IMR-90 (cell line): ENCODE results near the gene BDH1. TPM values are rescaled to one million over a fixed set of nuclear protein-coding genes. Genes with fewer than 3 reads are reported as not detected.

Source experiments
- ATAC-seq: fragments of 200-7000 bp; cut with Tn5 transposase; 2 replicates; pipeline ENCODE4 v1.9.1; 2020; ENCODE audit warnings: low read depth, mild to moderate bottlenecking, moderate library complexity
- BruUV-seq: library from RNA; stranded (reverse); fragments of 400-500 nt; replicated peaks from 2 replicates; lab custom pipeline; 2021; lab: Mats Ljungman, UMichigan
- CTCF ChIA-PET: fragments of 300-600 bp; formaldehyde crosslinking; extraction: SDS; loops from one replicate; lab custom pipeline; 2021; ENCODE audit warnings: antibody characterized with exemption; lab: Yijun Ruan, JAX
- POLR2A ChIA-PET: fragments of 300-600 bp; sonication (Branson Sonifier 250); formaldehyde crosslinking; loops from one replicate; lab custom pipeline; 2022; ENCODE audit warnings: antibody characterized with exemption; ENCODE audit not compliant: unreplicated experiment; lab: Charles Lee
- DNase-seq: peaks from one replicate; pipeline ENCODE4 v3.0.0; 2013
- H2AFZ ChIP-seq: replicated peaks from 2 replicates; pipeline ENCODE3; 2013; ENCODE audit warnings: low read length, mild to moderate bottlenecking; ENCODE audit not compliant: poor library complexity
- H2AK5ac ChIP-seq: 2 replicates; pipeline ENCODE4 v1.6.1; 2013; ENCODE audit warnings: low read depth, low read length, inconsistent platforms
- H2AK9ac ChIP-seq: replicated peaks from 2 replicates; pipeline ENCODE3; 2013; ENCODE audit warnings: mild to moderate bottlenecking, low read depth, low read length, moderate library complexity; ENCODE audit not compliant: poor library complexity
- H2BK120ac ChIP-seq: 2 replicates; pipeline ENCODE4 v1.6.1; 2013; ENCODE audit warnings: low read depth, low read length, inconsistent platforms
- H2BK15ac ChIP-seq: 3 replicates; pipeline ENCODE4 v1.6.1; 2013; ENCODE audit warnings: low read depth, low read length, inconsistent platforms
- H2BK20ac ChIP-seq: 2 replicates; pipeline ENCODE4 v1.6.1; 2013; ENCODE audit warnings: low read depth, mild to moderate bottlenecking, inconsistent platforms, low read length, moderate library complexity
- H2BK5ac ChIP-seq: 2 replicates; pipeline ENCODE4 v1.6.1; 2013; ENCODE audit warnings: mild to moderate bottlenecking, low read depth, low read length, inconsistent platforms; ENCODE audit not compliant: poor library complexity, severe bottlenecking
- H3K14ac ChIP-seq: replicated peaks from 2 replicates; pipeline ENCODE4 v1.6.1; 2013; ENCODE audit warnings: low read depth, low read length, inconsistent platforms
- H3K18ac ChIP-seq: 2 replicates; pipeline ENCODE4 v1.6.1; 2013; ENCODE audit warnings: low read depth, low read length, control low read depth
- H3K23ac ChIP-seq: 2 replicates; pipeline ENCODE4 v1.6.1; 2013; ENCODE audit warnings: low read depth, low read length, inconsistent platforms
- H3K27ac ChIP-seq: 2 replicates; pipeline ENCODE4 v1.5.1; 2013; ENCODE audit warnings: mild to moderate bottlenecking, control low read depth, low read length; ENCODE audit not compliant: insufficient read depth
- H3K27me3 ChIP-seq: 2 replicates; pipeline ENCODE4 v1.6.1; 2013; ENCODE audit warnings: low read length; ENCODE audit not compliant: control insufficient read depth, insufficient read depth
- H3K36me3 ChIP-seq: 2 replicates; pipeline ENCODE4 v1.6.1; 2013; ENCODE audit warnings: low read length, mixed read lengths; ENCODE audit not compliant: control insufficient read depth, insufficient read depth
- H3K4ac ChIP-seq: 2 replicates; pipeline ENCODE4 v1.6.1; 2013; ENCODE audit warnings: low read depth, low read length, inconsistent platforms
- H3K4me1 ChIP-seq: 2 replicates; pipeline ENCODE4 v1.6.1; 2013; ENCODE audit warnings: low read length, mixed read lengths; ENCODE audit not compliant: control insufficient read depth, insufficient read depth
- H3K4me2 ChIP-seq: 2 replicates; pipeline ENCODE4 v1.6.1; 2013; ENCODE audit warnings: low read depth, mild to moderate bottlenecking, control low read depth, low read length, moderate library complexity
- H3K4me3 ChIP-seq: 2 replicates; pipeline ENCODE4 v1.5.1; 2013; ENCODE audit warnings: low read depth, mild to moderate bottlenecking, control low read depth, low read length, moderate library complexity; ENCODE audit not compliant: insufficient read depth
- H3K56ac ChIP-seq: 2 replicates; pipeline ENCODE4 v1.6.1; 2013; ENCODE audit warnings: low read length, inconsistent platforms; ENCODE audit not compliant: insufficient read depth; ENCODE audit errors: extremely low read depth
- H3K79me1 ChIP-seq, 2 experiments: 2 replicates each; pipeline ENCODE4 v1.6.1; 2013; ENCODE audit warnings: low read length in 2 of 2, inconsistent platforms in 1 of 2, low read depth in 1 of 2
- H3K9ac ChIP-seq: 2 replicates; pipeline ENCODE4 v1.6.1; 2013; ENCODE audit warnings: low read depth, low read length, control low read depth
- H3K9me1 ChIP-seq: 2 replicates; pipeline ENCODE4 v1.6.1; 2013; ENCODE audit warnings: low read length, inconsistent platforms; ENCODE audit not compliant: insufficient read depth
- H3K9me3 ChIP-seq: 2 replicates; pipeline ENCODE4 v1.6.1; 2013; ENCODE audit warnings: low read length; ENCODE audit not compliant: control insufficient read depth, insufficient read depth
- H4K20me1 ChIP-seq: 2 replicates; pipeline ENCODE4 v1.6.1; 2013; ENCODE audit warnings: low read length, inconsistent platforms; ENCODE audit not compliant: insufficient read depth
- H4K5ac ChIP-seq: 2 replicates; pipeline ENCODE4 v1.6.1; 2013; ENCODE audit warnings: mild to moderate bottlenecking, low read depth, low read length, control low read depth
- H4K8ac ChIP-seq, 2 experiments: 2 replicates each; pipeline ENCODE4 v1.6.1; 2013; ENCODE audit warnings: low read depth in 2 of 2, low read length in 2 of 2, control low read depth in 1 of 2, inconsistent platforms in 1 of 2
- H4K91ac ChIP-seq: 2 replicates; pipeline ENCODE4 v1.6.1; 2013; ENCODE audit warnings: low read depth, low read length, inconsistent platforms; ENCODE audit not compliant: insufficient read depth
- FOS ChIP-seq: fragments of 150-350 bp; IDR thresholded peaks from 2 replicates; pipeline ENCODE4 v1.6.1; 2016; ENCODE audit warnings: low read depth, low read length
- RAD21 ChIP-seq: IDR thresholded peaks from 2 replicates; pipeline ENCODE4 v1.6.1; 2012; ENCODE audit warnings: low read length, improper control_type of control experiment
- WGBS, 2 experiments: methylation state at CpG; one replicate each; pipeline versions ENCODE4 v1.1.5 to v1.1.7; 2013; ENCODE audit warnings: missing lambda C conversion rate in 2 of 2; ENCODE audit not compliant: insufficient read length in 1 of 2; ENCODE audit errors: extremely low coverage in 2 of 2; 5-methylcytosine and 5-hydroxymethylcytosine counted together
- dilution Hi-C: fragments of 300-500 bp; cut with HindIII; formaldehyde crosslinking; loops from one replicate; pipeline ENCODE4 v1.14.3; 2018; ENCODE audit warnings: low sequenced_read_pairs; ENCODE audit not compliant: unreplicated experiment
- in situ Hi-C: fragments of 300-500 bp; cut with MboI; formaldehyde crosslinking; loops from 3 replicates; pipeline ENCODE4 v1.14.3; 2019; ENCODE audit warnings: low sequenced_read_pairs, inconsistent platforms, mixed read lengths
- intact Hi-C: fragments of 100-400 bp; cut with micrococcal nuclease; formaldehyde crosslinking; loops from 2 replicates; pipeline ENCODE4 v1.10.0; 2022
- polyA plus RNA-seq, 3 experiments: library from polyadenylated mRNA; depleted of rRNA; stranded (reverse); fragments of >200 nt; gene quantifications; 2 replicates each; pipeline ENCODE4 v1.2.3, GENCODE V29; 2012; ENCODE audit warnings: low replicate concordance in 1 of 3
- total RNA-seq: library from RNA; depleted of rRNA; stranded (reverse); fragments of >200 nt; gene quantifications from 2 replicates; pipeline ENCODE4 v1.2.3, GENCODE V29; 2012

BDH1 gene
- total and polyA plus RNA-seq, 2 of the 4 experiments (the other 2 are of a cell fraction): 2.7 to 4.4 TPM

GRCh38 chr3:197490098-197491058 lies 65.4 kb downstream of the BDH1 start:
- no peak overlapping the region; the same call in 1 of the 2 replicates for H3K18ac ChIP-seq
- peaks cover 13% of the 10 kb centered on the region for H3K4me1 ChIP-seq
- no peaks in the 10 kb centered on the region for H3K36me3 ChIP-seq
- peak overlapping the region; percentile 84 for H3K4ac ChIP-seq
- intact Hi-C loops: no loop called here
- H4K20me1 ChIP-seq: peaks cover 5% of the 10 kb centered on the region; the same call in 1 of the 2 replicates
- peak overlapping the region; percentile 66 for H2AK9ac ChIP-seq
- WGBS, 2 experiments: 59% methylated on average over 4 of the region's 13 CpGs; no CpG with 5 or more reads in 1 of the 2 experiments
- H2BK120ac ChIP-seq: peak overlapping the region; percentile 67
- peak overlapping the region; percentile 20 to 72; a peak in 3 of 4 replicates for H4K8ac ChIP-seq
- no peak overlapping the region for H3K27ac ChIP-seq
- H3K4me2 ChIP-seq: no peak overlapping the region
- H3K27me3 ChIP-seq: peaks cover 9% of the 10 kb centered on the region; the same call in 1 of the 2 replicates
- in situ Hi-C loops: no loop called here
- CTCF ChIA-PET: interaction anchor here (0.6 to 1.1 kb wide), 2 partner anchors 12 to 416 kb away, joined by 3 to 4 read pairs; no protein-coding TSS in a partner anchor
- H2BK5ac ChIP-seq: no peak overlapping the region
- H3K9ac ChIP-seq: no peak overlapping the region; the same call in 1 of the 2 replicates
- TF ChIP-seq FOS (no peak), RAD21 (0 out of 2 replicates have a peak, but pooled peaks have one; percentile 8)
- H3K9me1 ChIP-seq: peaks cover 17% of the 10 kb centered on the region
- H3K14ac ChIP-seq: peak overlapping the region; percentile 90
- 0 out of 2 replicates have a peak overlapping the region, but pooled peaks have one; percentile 5 for H3K23ac ChIP-seq
- dilution Hi-C loops: no loop called here
- ATAC-seq: peak; percentile 64
- POLR2A ChIA-PET: no interaction called here
- peak overlapping the region; percentile 66 for H2AFZ ChIP-seq
- peak overlapping the region; percentile 85 for H2BK20ac ChIP-seq
- peak overlapping the region; percentile 98; the same call in 2 of the 3 replicates for H2BK15ac ChIP-seq
- peak overlapping the region; percentile 82 for H4K91ac ChIP-seq
- no peak overlapping the region for H3K4me3 ChIP-seq
- no peaks in the 10 kb centered on the region for H3K9me3 ChIP-seq
- no TSS peak for BruUV-seq
- no peak overlapping the region for H4K5ac ChIP-seq
- no peaks in the 10 kb centered on the region for H3K79me1 ChIP-seq
- H2AK5ac ChIP-seq: peak overlapping the region; percentile 54
- no peak overlapping the region for H3K56ac ChIP-seq
- DNase-seq: peak; percentile 57
